ENCODE results near the gene SRRD. TPM values are rescaled to one million over a fixed set of nuclear protein-coding genes. Genes with fewer than 3 reads are reported as not detected.

SRRD gene
- total and polyA plus RNA-seq, 2 experiments from 2014 or later, result 29.5 to 31.2 TPM

- no peaks in the 10 kb centered on the region for H3K9me2 ChIP-seq (replicated peaks; ENCODE audit: insufficient read depth)
- H3K4me3 ChIP-seq, result no peak overlapping the region
- H3K9me3 ChIP-seq (ENCODE audit: low read depth), result no peaks in the 10 kb centered on the region
- DNase-seq (ENCODE audit: low spot score), result no peak
- H3K27ac ChIP-seq, result no peak overlapping the region
- H4K20me1 ChIP-seq (ENCODE audit: insufficient read depth, poor library complexity, severe bottlenecking), result peaks cover 7% of the 10 kb centered on the region
- no peaks in the 10 kb centered on the region for H3K27me3 ChIP-seq
- H3K4me1 ChIP-seq (ENCODE audit: insufficient read depth), result peaks cover 4% of the 10 kb centered on the region
- no peak overlapping the region for H2AFZ ChIP-seq
- TF ChIP-seq EZH2 (IDR thresholded peaks at IDR 0.05; ENCODE audit: borderline replicate concordance) (no peak), EZH2phosphoT487 (IDR thresholded peaks at IDR 0.05; ENCODE audit: low read depth, severe bottlenecking, unreplicated experiment) (no peak), CTCF (IDR thresholded peaks at IDR 0.05; ENCODE audit: poor library complexity) (no peak)
- WGBS (ENCODE audit: low lambda C conversion rate, missing lambda C conversion rate), result 91% methylated on average over 5 of the region's 5 CpGs
- peaks cover 19% of the 10 kb centered on the region for H3K79me2 ChIP-seq
- no peak overlapping the region for H3K4me2 ChIP-seq
- no peaks in the 10 kb centered on the region for H3K36me3 ChIP-seq (replicated peaks; ENCODE audit: insufficient read depth, low read depth)
These were observed 21.6 kb upstream of the SRRD start for GRCh38 chr22:26462051-26462450.

DNA sequence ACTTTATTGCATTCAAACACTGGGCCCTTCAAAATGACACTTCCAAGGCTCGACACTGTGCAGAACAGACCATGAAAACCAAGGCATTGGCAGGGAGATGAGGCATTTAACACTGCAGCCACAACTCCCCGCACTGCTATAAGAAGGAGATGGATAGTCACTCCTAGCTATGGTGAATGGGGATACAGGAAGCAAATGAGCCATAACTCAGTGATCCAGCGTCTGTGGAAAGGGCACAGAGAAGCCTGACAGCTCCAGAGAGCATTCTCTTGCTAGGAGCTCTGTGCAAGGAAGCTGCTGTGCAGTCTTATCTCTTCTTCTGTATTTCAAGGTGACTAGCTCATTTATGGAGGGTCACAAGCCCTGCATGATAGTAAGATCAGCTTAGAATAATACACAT is 21.0 kb upstream of the SRRD start:
- Histone ChIP-seq H3K27me3 (no peaks in the 10 kb centered on the region), H4K20me1 (ENCODE audit: insufficient read depth, poor library complexity, severe bottlenecking) (peaks cover 7% of the 10 kb centered on the region), H3K9me2 (replicated peaks; ENCODE audit: insufficient read depth) (no peaks in the 10 kb centered on the region), H2AFZ (no peak overlapping the region), H3K27ac (peak overlapping the region; percentile 44), H3K4me2 (no peak overlapping the region), H3K9me3 (ENCODE audit: low read depth) (no peaks in the 10 kb centered on the region), H3K36me3 (replicated peaks; ENCODE audit: insufficient read depth, low read depth) (peaks cover 3% of the 10 kb centered on the region), H3K4me3 (no peak overlapping the region), H3K4me1 (ENCODE audit: insufficient read depth) (peaks cover 4% of the 10 kb centered on the region), H3K79me2 (peaks cover 19% of the 10 kb centered on the region)
- TF ChIP-seq EZH2phosphoT487 (IDR thresholded peaks at IDR 0.05; ENCODE audit: low read depth, severe bottlenecking, unreplicated experiment) (no peak), EZH2 (IDR thresholded peaks at IDR 0.05; ENCODE audit: borderline replicate concordance) (no peak), CTCF (IDR thresholded peaks at IDR 0.05; ENCODE audit: poor library complexity) (no peak)
- DNase-seq (ENCODE audit: low spot score), result no peak
- 86% methylated on average over 3 of the region's 3 CpGs for WGBS (ENCODE audit: low lambda C conversion rate, missing lambda C conversion rate)

DNA sequence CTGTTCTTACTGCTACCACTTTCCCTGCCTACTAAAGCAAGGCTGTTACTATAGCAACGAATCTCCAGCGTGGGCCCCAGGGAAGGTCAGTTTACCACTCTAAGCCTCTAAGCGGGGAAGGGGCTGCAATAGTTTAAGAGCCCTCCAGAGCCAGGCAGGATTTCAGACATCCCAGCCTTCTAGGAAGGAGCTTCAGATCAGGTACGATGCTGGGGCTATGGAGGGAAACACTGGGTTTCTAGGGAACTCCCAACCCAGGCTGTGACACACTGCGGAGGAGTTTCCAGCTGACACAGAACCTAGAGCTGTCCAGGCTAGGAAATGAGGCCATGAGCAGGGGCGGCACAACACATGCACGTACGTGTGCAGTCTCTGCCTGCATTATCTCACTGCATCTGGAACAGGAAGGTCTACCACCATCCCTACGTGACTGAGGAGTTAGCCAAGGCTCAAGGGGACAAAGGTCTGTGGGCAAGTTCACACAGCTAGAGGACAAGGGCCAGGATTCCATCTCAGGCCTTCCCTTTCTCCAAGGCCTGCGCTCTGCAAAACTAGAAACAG is 20.5 kb upstream of the SRRD start:
- H3K4me2 ChIP-seq, result no peak overlapping the region
- WGBS (ENCODE audit: low lambda C conversion rate, missing lambda C conversion rate), result 76% methylated on average over 10 of the region's 10 CpGs

DNA sequence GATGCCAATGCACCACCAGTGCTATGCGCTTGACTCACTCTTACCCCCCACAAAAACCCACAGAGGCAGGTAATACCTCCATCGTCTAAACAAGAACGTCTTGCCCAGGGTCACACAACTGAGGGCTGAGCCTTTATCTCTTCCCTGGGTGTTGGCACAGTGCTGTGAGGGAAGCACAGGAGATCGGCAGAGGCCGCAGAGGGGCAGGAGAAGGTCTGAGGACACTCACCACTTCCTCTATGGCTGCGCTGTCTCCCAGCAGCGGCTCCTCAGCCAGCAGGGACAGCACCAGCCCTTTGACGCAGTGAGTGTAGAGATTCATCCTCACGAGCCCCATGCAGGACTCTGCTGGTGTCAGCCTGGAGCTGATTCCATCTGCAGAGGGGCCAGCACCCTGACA is 20.0 kb upstream of the SRRD start:
- no peak for DNase-seq (ENCODE audit: low spot score)
- Histone ChIP-seq H3K27me3 (no peaks in the 10 kb centered on the region), H3K9me3 (ENCODE audit: low read depth) (no peaks in the 10 kb centered on the region), H2AFZ (no peak overlapping the region), H3K36me3 (replicated peaks; ENCODE audit: insufficient read depth, low read depth) (peaks cover 3% of the 10 kb centered on the region), H3K4me2 (no peak overlapping the region), H3K27ac (peak overlapping the region; percentile 27), H3K9me2 (replicated peaks; ENCODE audit: insufficient read depth) (no peaks in the 10 kb centered on the region), H3K4me1 (ENCODE audit: insufficient read depth) (peaks cover 4% of the 10 kb centered on the region), H4K20me1 (ENCODE audit: insufficient read depth, poor library complexity, severe bottlenecking) (peaks cover 7% of the 10 kb centered on the region), H3K4me3 (no peak overlapping the region), H3K79me2 (peaks cover 19% of the 10 kb centered on the region)
- no peak for TF ChIP-seq EZH2phosphoT487 (IDR thresholded peaks at IDR 0.05; ENCODE audit: low read depth, severe bottlenecking, unreplicated experiment)
- no peak for TF ChIP-seq EZH2 (IDR thresholded peaks at IDR 0.05; ENCODE audit: borderline replicate concordance)
- TF ChIP-seq CTCF (IDR thresholded peaks at IDR 0.05; ENCODE audit: poor library complexity), result no peak
- WGBS (ENCODE audit: low lambda C conversion rate, missing lambda C conversion rate), result 90% methylated on average over 9 of the region's 9 CpGs

More for the DNA sequence above, 20.5 kb upstream of the SRRD start:
- Histone ChIP-seq H3K9me2 (replicated peaks; ENCODE audit: insufficient read depth) (no peaks in the 10 kb centered on the region), H3K27ac (peak overlapping the region; percentile 44), H4K20me1 (ENCODE audit: insufficient read depth, poor library complexity, severe bottlenecking) (peaks cover 7% of the 10 kb centered on the region), H3K79me2 (peaks cover 19% of the 10 kb centered on the region), H3K27me3 (no peaks in the 10 kb centered on the region), H3K4me1 (ENCODE audit: insufficient read depth) (peaks cover 4% of the 10 kb centered on the region), H3K36me3 (replicated peaks; ENCODE audit: insufficient read depth, low read depth) (peaks cover 3% of the 10 kb centered on the region), H3K4me3 (no peak overlapping the region), H3K9me3 (ENCODE audit: low read depth) (no peaks in the 10 kb centered on the region), H2AFZ (no peak overlapping the region)
- peak; percentile 22 for DNase-seq (ENCODE audit: low spot score)
- TF ChIP-seq EZH2phosphoT487 (IDR thresholded peaks at IDR 0.05; ENCODE audit: low read depth, severe bottlenecking, unreplicated experiment), result no peak
- TF ChIP-seq EZH2 (IDR thresholded peaks at IDR 0.05; ENCODE audit: borderline replicate concordance), result no peak
